H1 (cell line): Measurements from ENCODE around the gene GGA1. TPM values are rescaled to one million over a fixed set of nuclear protein-coding genes. Genes with fewer than 3 reads are reported as not detected.

Experiments used
- CTCF ChIA-PET: fragments of 300-600 bp; sonication (Branson Sonifier 250); formaldehyde crosslinking; loops from one replicate; lab custom pipeline; 2021; ENCODE audit not compliant: partially characterized antibody; lab: Charles Lee
- POLR2A ChIA-PET: fragments of 300-600 bp; sonication (Branson Sonifier 250); formaldehyde crosslinking; loops from one replicate; lab custom pipeline; 2021; ENCODE audit warnings: inconsistent platforms; ENCODE audit not compliant: partially characterized antibody; lab: Charles Lee
- DNase-seq, 2 experiments: peaks; one replicate each; pipeline versions ENCODE4 v3.0.0 to v3.0.0-alpha.2; 2010 to 2022; ENCODE audit warnings: low spot score in 2 of 2, low read depth in 1 of 2, mixed read lengths in 1 of 2
- FAIRE-seq: peaks from 2 replicates; lab custom pipeline; 2011; peaks lifted over from hg19 to GRCh38; lab: Jason Lieb, UNC
- H2AFZ ChIP-seq: 2 replicates; pipeline ENCODE4 v1.8.1; 2012; ENCODE audit warnings: low read length, inconsistent platforms
- H2AK5ac ChIP-seq: 2 replicates; pipeline ENCODE4 v1.6.1; 2013; ENCODE audit warnings: low read depth, low read length
- H2BK120ac ChIP-seq: replicated peaks from 2 replicates; pipeline ENCODE3; 2013; ENCODE audit warnings: low read depth, low read length, inconsistent platforms
- H2BK12ac ChIP-seq: 2 replicates; pipeline ENCODE4 v1.6.1; 2013; ENCODE audit warnings: low read depth, low read length
- H2BK15ac ChIP-seq: 2 replicates; pipeline ENCODE4 v1.6.1; 2013; ENCODE audit warnings: low read length
- H2BK20ac ChIP-seq: 2 replicates; pipeline ENCODE4 v1.6.1; 2013; ENCODE audit warnings: low read length
- H2BK5ac ChIP-seq: 2 replicates; pipeline ENCODE4 v1.6.1; 2013; ENCODE audit warnings: low read depth, low read length
- H3K14ac ChIP-seq: 2 replicates; pipeline ENCODE4 v1.6.1; 2013; ENCODE audit warnings: inconsistent platforms; ENCODE audit not compliant: insufficient read length
- H3K18ac ChIP-seq: 2 replicates; pipeline ENCODE4 v1.6.1; 2013; ENCODE audit warnings: low read length; ENCODE audit errors: extremely low read depth
- H3K23ac ChIP-seq: 2 replicates; pipeline ENCODE4 v1.6.1; 2013; ENCODE audit warnings: inconsistent platforms; ENCODE audit not compliant: insufficient read length
- H3K23me2 ChIP-seq: 2 replicates; pipeline ENCODE4 v1.6.1; 2013; ENCODE audit warnings: low read depth, low read length
- H3K27ac ChIP-seq: 2 replicates; pipeline ENCODE4 v1.6.1; 2011; ENCODE audit warnings: low read depth, low read length, inconsistent platforms
- H3K27me3 ChIP-seq, 4 experiments: replicated peaks in 1 of 4; 1 replicate in 1 of 4; 2 replicates in 3 of 4; pipeline versions ENCODE4 v1.6.1 to v1.8.1; 2011 to 2013; ENCODE audit warnings: low read length in 3 of 4, mild to moderate bottlenecking in 3 of 4, inconsistent platforms in 2 of 4, mixed read lengths in 2 of 4, moderate library complexity in 1 of 4; ENCODE audit not compliant: control insufficient read depth in 3 of 4, insufficient read depth in 3 of 4; ENCODE audit errors: extremely low read depth in 1 of 4
- H3K36me3 ChIP-seq, 4 experiments: 2 replicates each; pipeline versions ENCODE4 v1.6.1 to v1.8.1; 2011 to 2013; ENCODE audit warnings: mild to moderate bottlenecking in 4 of 4, low read length in 3 of 4, moderate library complexity in 2 of 4, control low read depth in 1 of 4, inconsistent platforms in 1 of 4; ENCODE audit not compliant: insufficient read depth in 4 of 4, control insufficient read depth in 2 of 4
- H3K4ac ChIP-seq: replicated peaks from 2 replicates; pipeline ENCODE3; 2013; ENCODE audit warnings: low read length, low read depth, mixed read lengths, inconsistent platforms; ENCODE audit not compliant: insufficient read length
- H3K4me1 ChIP-seq, 4 experiments: replicated peaks in 1 of 4; 1 replicate in 1 of 4; 2 replicates in 3 of 4; pipeline versions ENCODE4 v1.6.1 to v1.8.1; 2011 to 2013; ENCODE audit warnings: low read length in 3 of 4, inconsistent platforms in 2 of 4, mixed read lengths in 1 of 4; ENCODE audit not compliant: insufficient read depth in 4 of 4, control insufficient read depth in 3 of 4
- H3K4me2 ChIP-seq, 2 experiments: 2 replicates each; pipeline versions ENCODE4 v1.6.1 to v1.8.1; 2011 to 2013; ENCODE audit warnings: low read depth in 2 of 2, low read length in 2 of 2, control low read depth in 1 of 2, inconsistent platforms in 1 of 2, mild to moderate bottlenecking in 1 of 2; ENCODE audit not compliant: insufficient read depth in 1 of 2
- H3K4me3 ChIP-seq, 4 experiments: fragments of 200-600, 300-600 bp in 1 of 4; sonication (generic), shearing (Covaris generic), sonication (Bioruptor Twin) in 1 of 4; 2 replicates each; pipeline versions ENCODE4 v1.5.1 to v1.8.1; 2011 to 2016; ENCODE audit warnings: low read length in 4 of 4, low read depth in 3 of 4, control low read depth in 2 of 4, inconsistent platforms in 2 of 4, mild to moderate bottlenecking in 2 of 4, mixed read lengths in 1 of 4, moderate library complexity in 1 of 4; ENCODE audit not compliant: insufficient read depth in 2 of 4; ENCODE audit errors: extremely low read depth in 1 of 4
- H3K56ac ChIP-seq: replicated peaks from 2 replicates; pipeline ENCODE3; 2013; ENCODE audit warnings: low read depth, mild to moderate bottlenecking, mixed read lengths, low read length, inconsistent platforms; ENCODE audit not compliant: insufficient read length
- H3K79me1 ChIP-seq: 2 replicates; pipeline ENCODE4 v1.6.1; 2013; ENCODE audit warnings: low read depth, low read length, control low read depth
- H3K79me2 ChIP-seq, 2 experiments: 2 replicates each; pipeline versions ENCODE4 v1.6.1 to v1.8.1; 2012 to 2013; ENCODE audit warnings: low read length in 2 of 2, mild to moderate bottlenecking in 2 of 2, inconsistent platforms in 1 of 2; ENCODE audit not compliant: insufficient read depth in 2 of 2, control insufficient read depth in 1 of 2
- H3K9ac ChIP-seq, 4 experiments: replicated peaks in 1 of 4; 1 replicate in 1 of 4; 2 replicates in 3 of 4; pipeline versions ENCODE4 v1.6.1 to v1.8.1; 2011 to 2013; ENCODE audit warnings: low read depth in 3 of 4, low read length in 3 of 4, control low read depth in 2 of 4, mild to moderate bottlenecking in 2 of 4, moderate library complexity in 2 of 4, inconsistent platforms in 1 of 4; ENCODE audit errors: extremely low read depth in 1 of 4
- H3K9me3 ChIP-seq, 2 experiments: 2 replicates each; pipeline versions ENCODE4 v1.6.1 to v1.8.1; 2012 to 2013; ENCODE audit warnings: mild to moderate bottlenecking in 2 of 2, moderate library complexity in 2 of 2, control low read depth in 1 of 2, inconsistent platforms in 1 of 2, low read depth in 1 of 2, low read length in 1 of 2, mixed read lengths in 1 of 2; ENCODE audit not compliant: insufficient read depth in 2 of 2
- H4K20me1 ChIP-seq, 2 experiments: replicated peaks in 1 of 2; 2 replicates each; pipeline versions ENCODE3 to v1.8.1; 2011 to 2013; ENCODE audit warnings: inconsistent platforms in 2 of 2, low read length in 2 of 2, mild to moderate bottlenecking in 1 of 2; ENCODE audit not compliant: insufficient read depth in 2 of 2, control insufficient read depth in 1 of 2
- H4K5ac ChIP-seq: 2 replicates; pipeline ENCODE4 v1.6.1; 2013; ENCODE audit warnings: low read length, low read depth, mixed read lengths, inconsistent platforms; ENCODE audit not compliant: insufficient read length
- H4K8ac ChIP-seq: 2 replicates; pipeline ENCODE4 v1.8.0; 2013; ENCODE audit warnings: mild to moderate bottlenecking, moderate library complexity, low read length, inconsistent platforms; ENCODE audit not compliant: insufficient read depth; ENCODE audit errors: extremely low read depth
- H4K91ac ChIP-seq: replicated peaks from 2 replicates; pipeline ENCODE3; 2013; ENCODE audit warnings: low read length, mixed read lengths, inconsistent platforms; ENCODE audit not compliant: insufficient read length
- ATF2 ChIP-seq: IDR thresholded peaks from 2 replicates; pipeline ENCODE4 v1.6.1; 2012; ENCODE audit warnings: low read length, inconsistent platforms
- ATF3 ChIP-seq: IDR thresholded peaks from 2 replicates; pipeline ENCODE4 v1.6.1; 2011; ENCODE audit warnings: low read depth, mild to moderate bottlenecking, low read length; ENCODE audit not compliant: insufficient read depth
- JUN ChIP-seq: IDR thresholded peaks from 2 replicates; pipeline ENCODE4 v1.6.1; 2011; ENCODE audit warnings: low read depth, mild to moderate bottlenecking, improper control_type of control experiment, low read length
- RBBP5 ChIP-seq: IDR thresholded peaks from 2 replicates; pipeline ENCODE4 v1.7.1; 2012; ENCODE audit warnings: low read depth, mild to moderate bottlenecking, inconsistent platforms, low read length, moderate library complexity, borderline replicate concordance
- SP1 ChIP-seq: IDR thresholded peaks from 2 replicates; pipeline ENCODE4 v1.6.1; 2011; ENCODE audit warnings: low read depth, low read length
- TAF7 ChIP-seq: optimal IDR thresholded peaks from 2 replicates; pipeline ENCODE3; 2011; ENCODE audit warnings: low read depth, mild to moderate bottlenecking, inconsistent platforms, low read length, moderate library complexity, borderline replicate concordance
- TEAD4 ChIP-seq: IDR thresholded peaks from 2 replicates; pipeline ENCODE4 v1.6.1; 2012; ENCODE audit warnings: low read depth, low read length, inconsistent platforms, mixed read lengths
- WGBS, 2 experiments: shearing (Covaris generic) in 1 of 2; methylation state at CpG; one replicate each; pipeline versions ENCODE4 v1.1.6 to v1.1.7; 2013 to 2015; ENCODE audit warnings: low lambda C conversion rate in 2 of 2, mixed read lengths in 2 of 2, inconsistent platforms in 1 of 2, low coverage in 1 of 2, missing lambda C conversion rate in 1 of 2; ENCODE audit not compliant: insufficient replicate concordance in 2 of 2, insufficient coverage in 1 of 2, insufficient read length in 1 of 2; ENCODE audit errors: extremely low coverage in 1 of 2, missing lambda C conversion rate in 1 of 2; 5-methylcytosine and 5-hydroxymethylcytosine counted together
- polyA plus RNA-seq, 7 experiments: library from polyadenylated mRNA; depleted of rRNA in 3 of 7; stranded (reverse) in 5 of 7; unstranded in 2 of 7; fragments of >200 nt in 5 of 7; fragments of 200-250 nt in 2 of 7; gene quantifications; 1 replicate in 5 of 7; 2 replicates in 1 of 7; 4 replicates in 1 of 7; pipeline versions ENCODE4 v1.2.1 to v1.2.3, GENCODE V29; 2011 to 2013; ENCODE audit warnings: missing spikeins in 2 of 7, mixed read lengths in 2 of 7
- total RNA-seq: library from RNA; stranded (reverse); fragmentation: NEBNext Ultra II Directional; extraction: Animal tissue kit (Norgen Biotek cat#: 25700); gene quantifications from 2 replicates; pipeline ENCODE4 v1.2.1, GENCODE V29; 2021

The GGA1 gene
- total and polyA plus RNA-seq, 2 of the 8 experiments (the other 6 are each of a cell fraction or from before 2014, with no cell fraction given), result 49.3 to 57.2 TPM

- H3K79me2 ChIP-seq, result peaks cover 25 to 56% of the 10 kb centered on the region in 2 experiments; a peak in 3 of 4 replicates
- no peak overlapping the region for H3K9ac ChIP-seq
- no peak overlapping the region for H2BK15ac ChIP-seq
- no peak overlapping the region for H3K14ac ChIP-seq
- no peak overlapping the region for H2AK5ac ChIP-seq
- H4K8ac ChIP-seq, result no peak overlapping the region
- H3K18ac ChIP-seq, result no peak overlapping the region
- H2BK20ac ChIP-seq, result no peak overlapping the region
- H3K9me3 ChIP-seq, result no peaks in the 10 kb centered on the region
- peaks cover 11% of the 10 kb centered on the region for H3K23me2 ChIP-seq
- no peak overlapping the region for H4K5ac ChIP-seq
- no peak overlapping the region for H3K56ac ChIP-seq
- WGBS, 2 experiments, result 93% methylated on average over 2 of the region's 2 CpGs; no CpG with 5 or more reads in 1 of the 2 experiments
- no peaks in the 10 kb centered on the region for H3K27me3 ChIP-seq
- FAIRE-seq (no peak), DNase-seq (no peak)
- no peak overlapping the region for H3K23ac ChIP-seq
- H2BK120ac ChIP-seq, result no peak overlapping the region
- no peak overlapping the region for H3K4ac ChIP-seq
- H3K36me3 ChIP-seq, result peaks cover 1 to 5% (median 2%) of the 10 kb centered on the region in 4 experiments; a peak in 4 of 8 replicates
- ChIA-PET CTCF (interaction anchor here (0.7 to 12.1 kb wide), 16 partner anchors 11 to 157 kb away, joined by 3 to 165 read pairs (median 4); partner anchors contain the start of genes NOL12 and SH3BP1), POLR2A (interaction anchor here (0.8 to 5.1 kb wide), 8 partner anchors 11 to 119 kb away, joined by 3 to 37 read pairs (median 8); partner anchors contain the start of genes LGALS1 and SH3BP1)
- no peak overlapping the region for H2AFZ ChIP-seq
- no peak overlapping the region for H3K27ac ChIP-seq
- H3K4me1 ChIP-seq, result peaks cover 0 to 21% (median 6%) of the 10 kb centered on the region in 4 experiments; a peak in 5 of 7 replicates
- H3K4me2 ChIP-seq, result peak overlapping the region; percentile 34 to 95; a peak in 2 of 4 replicates
- H4K20me1 ChIP-seq, result peaks cover 23 to 43% of the 10 kb centered on the region in 2 experiments
- TF ChIP-seq JUN, result no peak
- TF ChIP-seq ATF3, result no peak
- TF ChIP-seq RBBP5, result no peak
- no peak for TF ChIP-seq TEAD4
- no peak for TF ChIP-seq TAF7
- no peak for TF ChIP-seq SP1
- TF ChIP-seq ATF2, result no peak
- H3K4me3 ChIP-seq, result no peak overlapping the region
- H2BK12ac ChIP-seq, result no peak overlapping the region
- peaks cover 28% of the 10 kb centered on the region for H3K79me1 ChIP-seq
- H2BK5ac ChIP-seq, result no peak overlapping the region
- H4K91ac ChIP-seq, result no peak overlapping the region
Measured at GRCh38 chr22:37660709-37661045, 52.0 kb downstream of the GGA1 start.
